GM13976 (cell line): ENCODE results near the gene SH3BP1.

Experiments
- DNase-seq: peaks from one replicate; pipeline ENCODE4 v3.0.0; 2012; ENCODE audit warnings: low spot score
- in situ Hi-C: fragments of 300-500 bp; cut with MboI; formaldehyde crosslinking; loops from one replicate; pipeline ENCODE4 v1.12.0; 2022; ENCODE audit warnings: low sequenced_read_pairs, mixed read lengths, inconsistent platforms; ENCODE audit not compliant: unreplicated experiment
- TF ChIP-seq, protein P1 (sequence below): IDR thresholded peaks from 2 replicates; pipeline ENCODE4 v1.5.1; 2012; ENCODE audit warnings: borderline replicate concordance, mild to moderate bottlenecking; ENCODE audit not compliant: insufficient read depth; ENCODE audit errors: extremely low read depth, missing control alignments, control extremely low read depth

The SH3BP1 gene

DNA sequence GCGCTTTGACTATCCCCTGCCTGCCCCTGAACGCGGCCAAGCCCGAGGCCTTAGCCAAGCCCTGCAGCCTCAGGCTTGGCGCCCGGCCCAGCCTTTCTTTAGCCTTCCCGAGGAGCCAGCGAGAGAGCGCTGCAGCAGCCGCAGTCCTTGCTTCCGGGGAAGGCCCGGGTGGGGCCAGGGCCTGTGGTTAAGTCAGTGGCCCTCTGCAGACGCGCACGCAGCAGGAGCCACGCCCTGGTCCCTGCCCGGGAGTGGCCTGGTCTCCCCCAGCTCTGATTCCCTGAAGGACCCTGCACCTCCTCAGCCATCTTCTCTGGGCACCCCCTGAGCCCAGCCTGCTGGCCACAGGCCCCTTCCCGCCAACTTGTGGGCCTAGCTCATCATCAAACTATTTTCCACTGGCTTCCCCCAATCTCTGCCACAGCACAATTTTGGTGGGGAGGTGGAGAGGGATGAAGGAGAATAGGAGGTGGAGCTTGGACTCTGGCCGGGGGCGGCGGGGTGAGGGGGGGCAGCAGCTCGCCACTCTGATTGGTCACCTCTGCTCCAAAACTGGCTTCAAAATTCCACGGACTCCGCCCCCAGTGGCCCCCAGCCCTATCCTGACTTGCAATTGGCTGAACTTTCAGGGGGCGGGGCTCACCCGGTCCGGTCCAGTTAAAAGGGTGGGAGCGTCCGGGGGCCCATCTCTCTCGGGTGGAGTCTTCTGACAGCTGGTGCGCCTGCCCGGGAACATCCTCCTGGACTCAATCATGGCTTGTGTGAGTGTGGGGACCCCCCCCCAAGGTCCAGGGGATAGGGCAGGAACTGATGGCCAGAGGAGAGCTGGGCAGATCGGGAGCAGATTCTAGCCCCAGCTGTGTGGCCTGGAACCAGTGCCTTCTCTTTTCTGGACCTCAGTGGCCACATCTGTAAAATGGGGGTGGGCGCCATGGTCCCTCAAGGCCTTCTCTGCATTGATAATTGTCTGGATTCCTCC lies 35.8 kb downstream of the SH3BP1 start, which contains the start of gene LGALS1:
Gene LGALS1, plus strand, starts transcription at position 686 of the 979 bp plus-strand sequence. Its CDS starts 67 bp downstream, at position 753.
- DNase-seq: peak; percentile 90
- in situ Hi-C loops: no loop called here

GRCh38 chr22:37675930-37676735 lies 36.7 kb downstream of the SH3BP1 start:
- TF ChIP-seq, protein P1, sequence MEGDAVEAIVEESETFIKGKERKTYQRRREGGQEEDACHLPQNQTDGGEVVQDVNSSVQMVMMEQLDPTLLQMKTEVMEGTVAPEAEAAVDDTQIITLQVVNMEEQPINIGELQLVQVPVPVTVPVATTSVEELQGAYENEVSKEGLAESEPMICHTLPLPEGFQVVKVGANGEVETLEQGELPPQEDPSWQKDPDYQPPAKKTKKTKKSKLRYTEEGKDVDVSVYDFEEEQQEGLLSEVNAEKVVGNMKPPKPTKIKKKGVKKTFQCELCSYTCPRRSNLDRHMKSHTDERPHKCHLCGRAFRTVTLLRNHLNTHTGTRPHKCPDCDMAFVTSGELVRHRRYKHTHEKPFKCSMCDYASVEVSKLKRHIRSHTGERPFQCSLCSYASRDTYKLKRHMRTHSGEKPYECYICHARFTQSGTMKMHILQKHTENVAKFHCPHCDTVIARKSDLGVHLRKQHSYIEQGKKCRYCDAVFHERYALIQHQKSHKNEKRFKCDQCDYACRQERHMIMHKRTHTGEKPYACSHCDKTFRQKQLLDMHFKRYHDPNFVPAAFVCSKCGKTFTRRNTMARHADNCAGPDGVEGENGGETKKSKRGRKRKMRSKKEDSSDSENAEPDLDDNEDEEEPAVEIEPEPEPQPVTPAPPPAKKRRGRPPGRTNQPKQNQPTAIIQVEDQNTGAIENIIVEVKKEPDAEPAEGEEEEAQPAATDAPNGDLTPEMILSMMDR: no peak
- no peak for DNase-seq
- in situ Hi-C loops: no loop called here

More for the DNA sequence above, 35.8 kb downstream of the SH3BP1 start, which contains the start of gene LGALS1:
- TF ChIP-seq, protein P1: no peak

DNA sequence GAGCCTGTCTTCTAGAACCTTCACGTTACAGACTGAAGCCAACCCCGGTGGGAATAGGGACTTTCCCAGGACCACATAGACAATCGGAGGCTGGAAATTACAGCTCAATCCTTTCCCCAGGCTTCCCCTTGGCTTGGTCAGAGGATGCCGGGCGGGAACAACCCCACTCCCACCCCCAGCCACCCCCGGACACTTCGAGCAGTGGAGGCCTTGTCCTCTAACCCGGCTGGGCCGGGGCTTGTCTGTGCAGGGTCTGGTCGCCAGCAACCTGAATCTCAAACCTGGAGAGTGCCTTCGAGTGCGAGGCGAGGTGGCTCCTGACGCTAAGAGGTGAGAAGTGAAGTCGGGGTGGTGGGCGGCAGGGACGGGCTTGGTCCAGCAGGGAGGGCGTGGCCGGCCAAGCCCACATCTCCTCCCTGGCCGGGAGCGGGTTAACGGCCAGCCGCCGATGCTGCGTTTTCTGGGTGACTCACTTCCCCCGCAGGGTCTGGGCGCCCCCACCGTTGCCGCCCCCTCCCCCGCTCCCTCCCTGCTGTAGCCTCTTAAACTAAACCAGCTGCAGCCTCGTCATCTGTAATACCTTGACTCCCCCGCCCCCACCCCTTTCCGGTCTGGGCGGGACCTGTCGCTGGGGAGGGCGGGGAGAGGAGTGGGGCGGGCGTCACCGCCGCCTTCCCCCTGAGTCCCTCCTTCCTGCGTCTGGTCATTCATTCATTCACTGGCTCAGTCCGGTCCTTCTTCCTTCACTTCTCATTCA lies 37.4 kb downstream of the SH3BP1 start:
- DNase-seq: peak; percentile 91
- TF ChIP-seq, protein P1: no peak
- in situ Hi-C loops: no loop called here

DNA sequence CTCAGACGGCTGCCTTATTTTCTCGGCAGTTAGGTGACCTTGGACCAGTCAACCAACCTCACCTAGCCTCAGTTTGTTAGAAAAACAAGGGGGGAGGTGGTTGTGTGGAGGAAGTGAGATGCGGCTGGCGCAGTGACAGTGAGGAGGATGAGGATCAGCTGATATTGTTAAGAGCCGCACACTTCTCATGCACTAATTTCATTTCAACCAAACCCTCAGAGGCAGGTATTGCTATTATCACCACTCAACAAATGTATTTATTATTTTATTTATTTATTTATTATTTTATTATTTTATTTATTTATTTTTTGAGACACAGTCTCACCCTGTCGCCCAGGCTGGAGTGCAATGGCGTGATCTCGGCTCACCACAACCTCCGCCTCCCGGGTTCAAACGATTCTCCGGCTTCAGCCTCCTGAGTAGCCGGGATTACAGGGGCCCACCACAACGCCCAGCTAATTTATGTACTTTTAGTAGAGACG lies 38.1 kb downstream of the SH3BP1 start:
- in situ Hi-C loops: no loop called here
- no peak for DNase-seq
- TF ChIP-seq, protein P1: no peak

DNA sequence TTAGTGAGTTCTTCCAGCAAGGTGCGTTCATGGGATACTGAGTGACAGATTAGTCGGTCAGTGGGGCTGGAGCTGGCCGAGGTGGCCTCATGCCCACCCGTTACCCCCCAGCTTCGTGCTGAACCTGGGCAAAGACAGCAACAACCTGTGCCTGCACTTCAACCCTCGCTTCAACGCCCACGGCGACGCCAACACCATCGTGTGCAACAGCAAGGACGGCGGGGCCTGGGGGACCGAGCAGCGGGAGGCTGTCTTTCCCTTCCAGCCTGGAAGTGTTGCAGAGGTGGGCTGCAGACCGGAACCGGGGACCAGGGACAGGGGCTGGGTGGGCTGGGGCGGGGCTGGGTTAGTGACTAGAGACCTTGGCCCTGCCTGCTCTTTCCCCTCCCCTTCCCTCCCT lies 38.9 kb downstream of the SH3BP1 start:
- in situ Hi-C loops: no loop called here
- TF ChIP-seq, protein P1: no peak
- DNase-seq: no peak
